GOT3 (cell line): ENCODE results near the gene SPTB.

Experiments used
- DNase-seq: peaks from one replicate; lab custom pipeline; 2025; ENCODE audit warnings: mixed read lengths; lab: John Stamatoyannopoulos, UW

The SPTB gene

DNA sequence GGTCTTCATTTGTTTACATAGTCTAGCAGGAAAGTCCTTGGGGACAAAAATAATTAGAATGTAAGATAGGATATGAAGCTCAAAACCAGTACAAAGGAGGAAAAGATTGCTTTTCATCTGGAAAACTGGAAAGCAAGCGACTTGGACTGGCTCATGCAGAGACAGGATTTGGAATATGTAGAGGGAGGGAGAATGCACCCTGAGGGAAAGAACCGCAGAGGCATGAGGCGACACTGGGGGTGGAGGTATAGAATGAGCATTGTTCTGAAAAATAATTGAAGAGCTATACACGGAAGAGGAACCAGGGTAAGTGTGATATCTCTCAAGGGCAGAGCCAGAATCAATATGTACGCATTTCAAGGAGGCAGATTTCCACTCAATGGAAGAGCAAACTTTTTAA lies 90.0 kb downstream of the SPTB start:
- no peak for DNase-seq

DNA sequence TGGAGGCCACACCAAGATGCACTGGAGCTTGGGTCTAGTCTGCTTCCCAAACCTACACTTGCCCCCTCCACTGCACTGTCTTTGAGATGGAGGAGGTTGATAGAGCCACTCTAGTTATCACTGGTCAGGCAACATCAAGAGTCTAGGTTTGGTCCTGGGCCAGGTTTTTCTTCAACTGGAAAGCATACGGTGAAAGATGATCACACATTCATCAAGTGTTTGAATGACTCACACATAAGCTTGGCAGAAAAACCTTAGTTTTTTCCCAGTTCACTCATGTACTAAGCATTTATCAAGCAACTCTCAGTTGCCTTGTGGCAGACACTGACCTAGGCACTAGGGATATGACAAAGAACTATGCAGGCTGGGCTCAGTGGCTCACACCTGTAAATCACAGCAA lies 91.0 kb downstream of the SPTB start:
- no peak for DNase-seq

DNA sequence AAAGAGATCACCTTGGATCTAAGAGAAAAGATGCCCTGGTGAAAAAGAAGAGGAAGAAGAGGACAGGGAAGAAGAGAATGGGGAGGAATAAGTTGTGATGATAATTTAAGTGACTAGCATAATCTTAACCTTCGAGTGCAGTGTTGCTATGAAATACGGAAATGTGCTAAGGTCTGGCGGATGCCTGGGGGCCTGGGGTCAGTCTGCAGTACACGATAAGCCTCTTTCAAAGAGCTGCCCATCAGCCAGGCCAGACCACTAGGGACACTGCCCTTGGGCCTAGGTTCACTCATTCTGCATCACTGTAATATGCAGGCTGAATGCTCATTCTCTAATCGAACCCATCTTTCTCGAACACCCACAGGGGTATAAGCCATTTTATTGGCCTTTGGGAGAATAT lies 92.1 kb downstream of the SPTB start:
- DNase-seq, result no peak

DNA sequence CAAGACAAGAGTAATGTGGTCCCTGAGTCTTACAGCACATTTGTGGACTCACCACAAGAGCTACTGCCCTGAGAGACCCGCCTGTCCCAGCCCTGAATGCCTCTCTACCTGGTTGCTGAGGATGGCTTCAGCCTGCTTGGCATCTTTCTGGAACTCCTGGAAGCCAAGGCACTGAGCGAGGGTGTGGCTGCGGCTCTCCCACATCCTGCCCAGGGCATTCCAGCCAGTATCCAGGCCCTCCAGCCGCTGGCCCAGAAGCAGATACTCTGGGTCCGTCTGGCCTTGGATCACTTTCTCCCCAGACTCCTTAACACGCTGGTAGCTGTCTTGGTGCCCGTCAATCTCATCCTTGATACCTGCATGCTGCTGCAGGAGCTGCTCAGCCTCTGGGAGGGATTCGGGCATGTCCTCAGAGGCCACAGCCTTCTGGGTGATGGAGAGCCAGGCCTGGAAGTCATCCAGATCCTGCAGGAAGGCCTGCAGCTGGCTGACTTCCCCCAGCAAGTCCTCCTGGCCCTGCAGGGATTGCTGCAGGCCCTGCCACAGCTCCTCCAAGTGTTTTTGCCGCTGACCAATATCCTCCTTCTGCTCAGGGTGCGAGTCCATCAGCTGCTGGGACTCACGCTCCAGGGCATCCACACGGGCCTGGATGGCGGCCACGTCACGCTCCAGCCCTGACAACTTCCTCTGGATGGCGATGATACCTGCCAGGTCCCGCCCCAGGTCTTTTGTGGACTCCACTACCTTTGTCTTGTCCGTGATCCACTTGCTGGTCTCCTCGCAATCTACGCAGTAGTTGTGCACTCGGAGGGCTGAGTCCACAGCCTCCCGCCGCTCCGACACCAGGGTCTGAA lies 93.2 kb downstream of the SPTB start:
- DNase-seq, result no peak

DNA sequence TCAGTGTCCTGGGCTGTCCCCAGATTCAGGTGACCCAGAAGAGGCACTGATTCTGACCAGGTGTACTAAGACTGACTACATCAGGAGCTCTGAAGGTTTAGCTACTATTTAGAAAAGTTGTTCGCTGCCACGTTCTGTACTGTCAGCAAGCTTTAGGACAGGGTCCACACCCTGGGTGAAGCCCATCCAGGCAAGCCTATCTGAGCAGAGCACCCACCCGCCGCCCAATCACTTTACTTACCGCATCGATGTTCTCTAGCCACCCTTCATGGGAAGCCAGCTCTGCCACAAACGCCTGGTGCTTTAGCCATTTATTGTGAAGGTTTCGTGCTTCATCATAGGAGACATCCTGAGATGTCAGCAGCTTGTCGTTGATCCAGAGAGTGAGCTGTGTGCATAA lies 95.7 kb downstream of the SPTB start:
- no peak for DNase-seq

DNA sequence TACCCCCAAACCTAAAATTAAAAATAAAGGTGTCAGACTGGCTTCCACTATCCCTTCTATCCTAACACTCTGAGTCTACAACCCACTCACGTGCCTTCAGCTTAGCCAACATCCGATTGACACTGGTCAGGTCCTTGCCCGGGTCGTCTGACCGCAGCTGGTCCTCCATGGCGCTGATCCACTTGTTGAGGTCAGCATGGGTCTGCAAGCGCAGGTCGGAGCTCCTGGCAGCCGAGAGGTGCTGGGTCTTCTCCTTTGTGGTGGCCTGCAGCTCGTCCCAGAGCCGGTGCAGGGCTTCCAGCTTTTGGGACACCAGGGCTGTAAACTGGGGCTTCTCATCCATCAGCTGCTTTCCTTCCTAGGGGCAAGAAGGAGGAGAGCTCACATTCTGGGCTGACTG lies 97.5 kb downstream of the SPTB start:
- no peak for DNase-seq

DNA sequence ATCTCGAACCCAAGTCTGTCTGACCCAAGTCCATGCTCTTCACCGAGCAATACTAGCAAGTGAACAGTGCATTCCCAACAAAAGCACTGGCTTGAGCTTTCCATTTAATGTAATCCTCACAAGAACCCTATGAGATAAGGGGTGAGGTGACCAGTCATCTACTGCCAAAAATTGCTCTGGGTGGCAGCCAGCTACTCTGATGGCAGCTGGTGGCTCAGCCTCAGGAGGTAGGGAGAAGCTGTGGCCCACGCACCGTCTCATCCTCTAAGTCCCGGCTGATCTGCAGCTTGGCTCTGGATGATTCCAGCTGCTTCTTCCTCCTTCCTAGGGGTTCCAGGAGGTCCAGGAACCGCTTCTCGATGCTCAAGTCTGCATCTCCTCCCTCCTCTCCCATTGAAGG lies 100.2 kb downstream of the SPTB start:
- no peak for DNase-seq

DNA sequence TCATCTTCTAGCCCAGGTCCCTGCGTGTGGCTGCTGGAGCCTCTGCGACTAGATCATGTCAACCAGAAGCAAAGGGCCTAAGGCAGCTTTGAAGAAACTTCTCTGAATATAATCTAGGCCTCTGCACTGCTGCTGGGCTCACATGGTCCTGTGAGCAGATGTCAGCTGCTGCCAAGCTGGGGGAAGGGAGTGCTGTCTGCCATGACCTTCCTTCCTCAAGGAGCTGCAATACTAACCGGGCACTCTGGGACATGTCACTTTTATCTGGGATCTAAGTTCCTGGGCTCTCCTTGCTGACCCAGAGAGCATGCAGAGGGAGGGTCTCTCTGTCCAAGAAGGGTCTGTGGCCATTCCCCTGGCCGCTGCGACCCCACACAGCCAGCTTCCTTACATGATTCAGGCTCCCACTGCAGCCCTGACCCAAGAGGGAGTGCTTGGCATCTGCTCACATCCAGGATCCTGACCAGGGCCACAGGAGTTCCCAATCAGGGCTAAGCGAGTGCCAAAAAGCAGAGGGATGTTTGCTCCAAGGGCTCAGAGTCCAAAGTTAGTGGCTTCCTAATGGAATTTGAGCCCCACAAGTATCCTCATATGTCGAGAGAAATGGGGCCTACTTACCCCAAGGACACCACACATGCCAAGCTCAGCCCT lies 101.5 kb downstream of the SPTB start:
- DNase-seq, result no peak

DNA sequence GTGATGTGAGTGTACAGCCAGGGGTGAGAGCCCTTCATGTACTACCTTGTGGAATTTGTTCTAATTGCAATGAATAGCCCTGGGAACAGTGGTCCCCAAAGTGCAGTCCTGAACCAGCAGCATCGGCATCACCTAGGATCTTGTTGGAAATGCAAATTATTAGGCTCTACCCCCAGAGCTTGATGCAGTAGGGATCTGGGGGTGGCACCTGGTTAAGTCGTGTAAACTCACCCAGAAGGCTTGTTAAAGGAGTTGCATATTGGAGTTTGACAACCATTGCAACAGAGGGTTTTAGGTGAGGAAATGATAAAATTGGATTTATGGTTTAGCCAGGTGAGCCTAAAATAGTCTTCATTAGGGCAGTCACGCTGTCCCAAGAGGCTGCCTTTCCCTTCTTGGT lies 102.2 kb downstream of the SPTB start:
- no peak for DNase-seq

DNA sequence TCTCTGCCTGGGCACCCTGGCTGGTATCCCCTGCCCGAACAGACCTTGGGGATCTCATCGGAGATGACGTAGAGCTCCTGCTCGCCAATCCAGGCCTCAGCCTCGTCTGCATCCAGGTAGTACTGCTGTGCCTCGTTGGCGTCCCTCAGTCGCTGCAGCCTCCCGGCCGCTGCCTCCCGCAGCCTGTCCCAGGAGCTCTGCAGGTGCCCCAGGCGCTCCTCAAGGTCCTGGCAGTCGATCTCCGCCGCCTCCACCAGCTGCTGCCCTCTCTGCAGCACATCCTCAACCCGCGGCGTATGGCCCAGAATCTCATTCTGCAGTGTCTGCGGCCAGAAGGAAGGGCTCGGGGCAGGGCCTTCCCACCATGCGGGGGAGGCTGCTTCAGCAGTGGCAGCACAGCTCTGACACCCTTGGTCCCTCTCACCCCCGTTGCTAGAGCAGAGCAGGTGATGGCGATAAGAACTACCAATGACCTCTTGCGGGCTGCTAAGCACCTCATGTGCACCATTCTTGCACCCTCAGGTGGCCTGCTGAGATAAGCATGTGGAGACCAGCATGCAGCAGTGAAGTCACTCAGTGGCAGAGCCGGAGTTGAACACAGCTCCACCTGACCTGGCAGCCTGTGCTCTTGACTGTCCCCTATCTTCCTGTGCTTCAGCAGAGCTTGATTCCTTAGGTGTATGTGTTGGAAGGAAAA lies 104.5 kb downstream of the SPTB start:
- no peak for DNase-seq

DNA sequence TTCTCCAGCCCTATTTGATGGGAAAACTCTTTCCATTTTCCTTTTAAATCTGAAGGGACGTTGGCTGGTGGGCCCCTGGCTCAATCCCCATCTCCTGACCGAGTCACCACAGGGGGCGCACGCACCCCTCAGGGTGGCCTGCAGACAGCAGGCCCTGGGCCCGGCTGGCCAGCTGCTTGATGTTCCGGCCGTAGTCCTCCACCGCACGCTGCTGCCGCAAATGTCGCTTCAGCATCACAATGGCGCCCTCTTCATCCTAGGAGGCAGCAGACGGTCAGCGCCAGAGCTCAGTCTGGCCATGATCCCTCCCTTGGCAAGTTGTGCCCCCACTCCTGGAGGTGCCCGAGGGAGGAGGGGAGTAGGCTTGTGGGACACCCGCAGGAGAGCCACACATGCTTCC lies 105.4 kb downstream of the SPTB start:
- DNase-seq, result no peak

DNA sequence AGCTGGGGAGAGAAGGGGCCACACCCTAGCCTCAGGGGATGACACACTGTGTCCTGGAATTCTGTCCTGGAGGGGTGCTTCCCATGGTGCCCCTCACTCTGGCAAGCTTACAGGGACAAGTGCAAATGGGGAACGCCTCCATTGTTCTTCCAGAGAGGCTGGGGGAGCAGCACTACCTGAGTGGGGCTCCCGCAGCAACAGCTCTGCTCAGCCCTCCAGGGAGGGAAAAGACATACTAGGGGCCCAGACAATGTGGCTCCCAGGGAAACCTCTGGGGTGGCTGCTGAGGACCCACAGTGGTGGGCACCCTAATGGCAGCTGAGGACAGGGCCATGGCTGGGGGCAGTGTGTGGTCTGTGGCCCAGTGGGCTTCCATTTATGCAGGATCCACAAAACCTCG lies 106.1 kb downstream of the SPTB start:
- no peak for DNase-seq

DNA sequence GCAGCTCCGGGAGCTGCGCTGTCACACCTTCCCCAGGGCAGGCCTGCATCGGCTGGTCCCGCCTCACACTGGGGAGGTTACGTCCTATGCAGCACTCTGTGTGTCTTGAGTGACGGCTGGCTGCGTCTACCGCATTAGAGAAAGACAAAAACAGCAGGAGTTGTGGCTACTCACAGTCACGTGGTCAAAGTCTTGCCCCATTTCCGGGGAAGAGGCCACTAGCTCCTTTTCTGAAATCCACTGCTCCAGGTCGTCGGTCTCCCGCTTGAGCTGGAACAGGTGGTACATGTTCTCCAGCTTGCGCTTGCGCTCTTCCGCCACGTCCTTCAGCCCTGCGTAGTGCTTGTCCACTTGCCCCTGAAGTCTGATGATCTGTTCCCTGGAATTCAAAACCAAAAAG lies 106.7 kb downstream of the SPTB start:
- DNase-seq, result no peak

DNA sequence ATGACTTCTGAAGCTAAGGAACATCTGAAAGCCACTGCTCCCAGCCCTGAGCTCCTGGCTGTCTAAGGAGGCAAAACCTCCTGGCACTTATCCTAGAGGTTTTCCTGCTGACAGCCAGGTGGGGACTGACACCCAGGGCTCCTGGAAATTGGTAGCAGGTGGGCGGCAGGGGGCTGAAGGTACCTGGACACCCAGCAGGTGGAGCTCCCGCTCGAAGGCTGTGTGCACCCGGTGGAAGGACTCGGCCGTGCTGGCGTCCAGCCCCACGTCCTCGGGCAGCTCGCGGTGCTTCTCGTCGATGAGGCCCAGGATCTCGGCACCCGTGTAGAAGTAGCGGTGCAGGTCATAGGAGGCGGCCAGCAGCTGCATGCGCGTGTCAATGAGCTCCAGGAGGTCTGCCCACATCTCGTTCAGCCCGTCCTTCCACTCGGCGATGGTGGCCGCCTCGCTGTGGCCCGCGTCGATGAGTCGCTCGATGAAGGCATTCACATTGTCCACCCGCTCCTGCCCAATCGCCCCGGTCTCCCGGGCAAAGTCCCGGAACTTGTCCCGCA lies 107.2 kb downstream of the SPTB start:
- no peak for DNase-seq

DNA sequence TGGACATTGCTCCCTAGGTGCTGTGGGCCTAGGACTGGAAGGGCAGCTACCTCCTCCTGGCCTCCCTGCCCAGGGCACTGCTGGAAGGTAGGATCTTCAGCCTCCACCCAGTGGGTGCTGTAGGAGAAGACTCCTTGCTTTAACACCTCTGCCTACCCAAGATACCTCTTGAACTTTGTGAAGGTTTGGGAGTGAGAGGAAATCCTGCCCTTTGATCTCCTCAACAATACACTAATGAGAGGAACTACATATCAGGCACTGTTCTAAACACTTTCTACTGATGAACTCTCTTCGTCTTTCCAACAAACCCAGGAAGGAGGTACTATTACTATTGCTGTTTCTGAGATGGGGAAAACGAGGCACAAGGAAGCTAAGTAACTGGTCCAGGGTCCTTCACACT lies 108.5 kb downstream of the SPTB start:
- no peak for DNase-seq

DNA sequence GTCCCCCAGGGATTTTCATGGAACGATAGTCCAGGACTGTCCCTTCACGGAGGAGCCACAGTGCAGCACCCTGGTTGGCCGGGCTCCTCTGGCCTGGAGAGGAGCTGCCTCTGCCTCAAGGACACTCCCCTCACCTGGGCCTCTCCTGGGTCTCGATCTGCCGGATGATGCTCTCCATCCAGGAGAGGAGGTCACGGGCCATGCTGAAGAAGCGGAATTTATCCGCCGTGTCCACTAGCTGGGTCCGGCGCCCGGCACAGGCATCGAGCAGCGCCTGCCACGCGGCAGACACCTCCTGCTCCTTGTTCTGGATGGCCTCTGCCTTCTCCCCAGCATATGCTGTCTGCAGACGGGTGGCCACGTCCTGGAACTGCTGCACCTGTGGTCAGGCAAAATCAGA lies 109.0 kb downstream of the SPTB start:
- DNase-seq, result no peak

DNA sequence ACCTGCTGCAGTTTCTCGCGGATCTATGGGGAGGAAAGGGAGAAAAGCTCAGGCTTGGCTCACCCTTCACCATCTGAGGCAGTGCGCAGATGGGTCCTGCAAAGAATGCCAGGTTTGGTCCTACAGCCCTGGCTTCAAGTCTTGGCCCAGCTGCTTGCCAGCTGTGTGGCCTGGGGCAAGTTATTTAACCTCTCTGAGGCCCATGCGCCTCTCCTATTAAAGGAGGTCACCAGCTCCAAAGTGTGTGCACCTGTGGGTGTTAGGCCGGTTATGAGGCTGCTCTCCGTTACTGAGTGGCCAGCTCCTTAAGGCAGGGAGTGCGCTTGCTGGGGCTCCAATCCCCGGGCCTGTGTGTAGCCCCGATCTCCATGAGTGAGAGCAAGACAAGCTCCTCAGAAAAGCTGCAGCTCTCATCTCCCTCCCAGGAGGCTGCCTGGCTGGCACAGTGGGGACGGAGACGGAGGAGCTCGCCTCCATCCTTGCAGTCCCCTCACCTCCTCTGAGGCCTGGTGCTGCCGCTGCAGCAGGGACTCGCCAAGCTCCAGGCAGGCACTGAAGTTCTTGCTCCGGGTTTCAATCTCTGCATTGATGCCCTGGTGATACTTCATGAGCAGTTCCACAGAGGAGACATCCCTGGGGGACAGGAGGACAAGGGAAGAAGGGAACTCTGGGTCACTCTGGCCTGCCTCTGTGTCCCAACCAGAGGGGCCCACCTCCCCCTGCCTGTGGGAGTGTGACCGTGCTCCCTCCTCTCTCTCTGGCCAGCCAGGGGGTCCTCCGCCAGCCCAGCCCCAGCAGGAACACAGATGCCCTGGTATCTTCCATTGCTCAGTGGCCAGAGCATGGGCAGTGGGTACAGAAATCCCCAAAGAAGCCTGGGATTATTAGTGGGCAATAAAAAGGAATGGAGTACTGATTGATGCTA lies 110.3 kb downstream of the SPTB start:
- DNase-seq, result no peak

DNA sequence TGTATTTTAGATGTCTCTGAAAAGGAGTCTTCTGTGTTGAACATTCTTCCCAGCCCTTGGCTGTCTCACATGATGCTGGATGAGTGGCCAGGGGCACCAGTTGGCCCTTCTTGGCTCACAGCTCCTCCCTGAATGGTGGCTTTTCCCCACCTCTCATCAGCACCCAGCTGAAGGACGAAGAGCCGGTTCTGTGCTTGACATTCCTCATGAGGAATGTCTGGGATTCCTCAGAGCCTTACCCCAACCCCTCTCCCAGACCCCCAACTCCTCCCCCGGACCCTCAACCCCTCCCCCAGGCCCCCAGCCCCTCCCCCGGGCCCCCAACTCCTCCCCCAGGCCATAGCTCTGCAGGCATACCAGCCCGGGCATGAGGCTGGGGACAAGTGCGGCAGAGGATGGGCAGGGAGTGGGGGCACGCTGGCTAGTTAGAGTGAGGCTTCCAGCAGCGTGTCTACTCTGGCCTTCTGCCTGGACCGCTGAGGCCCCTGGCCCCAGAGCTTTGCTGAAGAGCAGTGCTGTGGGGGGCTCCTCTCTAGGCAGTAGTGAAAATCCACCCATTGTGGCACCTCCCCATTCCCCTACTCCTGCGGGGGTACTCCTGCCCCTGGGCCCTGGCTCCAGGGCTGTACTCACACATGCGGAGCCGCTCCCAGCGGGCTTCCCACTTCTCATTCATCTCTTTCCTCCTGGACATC lies 111.2 kb downstream of the SPTB start:
- no peak for DNase-seq

DNA sequence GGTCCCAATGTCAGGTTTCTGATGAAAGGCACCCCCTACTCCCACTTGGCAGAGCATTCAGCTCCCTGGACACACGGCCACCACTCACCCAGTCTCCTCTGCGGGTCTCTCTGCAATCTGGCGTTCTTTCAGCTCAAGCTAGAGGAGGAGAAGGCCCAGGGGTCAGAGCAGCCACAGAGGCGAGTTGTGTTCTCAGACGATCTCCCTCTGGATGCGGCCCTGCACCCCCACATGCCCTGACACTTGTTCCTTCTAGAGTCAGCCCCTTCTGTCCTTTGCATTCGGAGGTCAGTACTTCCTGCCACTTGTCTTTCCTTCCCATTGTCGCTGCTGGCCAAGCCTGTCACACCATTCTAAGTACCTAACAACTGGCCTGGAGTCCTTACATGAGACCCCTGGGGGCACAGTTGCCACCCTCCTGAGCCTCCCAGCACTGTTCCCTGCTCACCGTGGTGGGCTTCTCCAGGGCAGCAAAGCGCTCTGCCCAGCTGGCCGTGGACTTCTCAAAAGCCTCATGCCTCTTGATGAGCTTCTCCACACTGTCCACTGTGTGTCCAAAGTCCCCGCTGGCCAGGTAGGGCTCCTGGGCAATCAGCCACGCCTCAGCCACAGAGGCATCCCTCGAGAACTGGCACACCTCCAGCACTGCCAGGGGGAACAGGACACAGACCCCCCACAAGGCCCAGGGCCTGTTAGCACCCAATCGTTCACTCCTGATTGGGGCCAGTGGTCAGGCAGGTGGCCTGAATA lies 112.3 kb downstream of the SPTB start:
- no peak for DNase-seq

DNA sequence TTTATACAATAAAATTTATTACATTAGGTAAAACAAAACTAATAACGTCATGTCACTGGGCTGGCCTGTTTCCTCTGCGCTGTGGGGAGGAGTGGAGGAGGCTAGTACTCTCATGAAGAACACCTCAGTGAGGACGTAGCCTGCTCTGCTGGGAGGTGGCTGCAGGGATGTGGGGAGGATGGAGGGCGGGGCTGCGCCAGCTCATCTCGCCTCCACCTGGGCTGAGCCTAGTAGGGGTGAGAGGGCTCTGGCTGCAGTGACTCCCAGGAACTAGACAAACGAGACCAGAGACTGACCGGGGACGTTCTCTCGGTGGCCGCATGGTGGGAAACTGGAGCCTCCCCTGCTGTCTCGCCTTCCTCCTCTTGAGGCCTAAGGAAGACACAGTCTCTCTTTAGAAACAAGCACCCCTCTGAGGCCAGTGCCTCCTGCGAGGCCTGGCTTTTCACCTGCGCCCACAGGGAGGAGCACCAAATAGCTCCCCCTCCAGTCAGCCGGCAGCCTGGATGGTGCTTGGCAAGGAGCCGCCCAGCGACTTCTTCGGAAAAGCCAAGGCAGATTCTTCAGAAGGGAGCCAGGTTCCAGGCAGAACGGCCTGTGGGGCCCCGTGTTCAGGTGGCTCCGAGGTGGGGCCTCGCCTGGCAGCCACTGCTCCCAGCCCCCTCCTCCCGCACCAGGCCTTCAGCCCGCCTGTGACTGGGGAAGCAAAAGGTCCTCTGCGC lies 113.1 kb downstream of the SPTB start:
- no peak for DNase-seq
